WERI-Rb-1 (cell line): ENCODE results near the gene UGT3A1.
A peak's percentile ranks its signal among the peaks of the same experiment; 100 is the strongest.
"Not testable (repeated sequence)": the region's sequence is repeated elsewhere in the genome, so short reads cannot be mapped to it uniquely, and the experiment has no call there.

Experiments used
- DNase-seq: peaks from one replicate; pipeline ENCODE4 v3.0.0-alpha.2; 2020
- H3K27ac ChIP-seq: fragments of 250-450 bp; sonication (Bioruptor Pico); 2 replicates; pipeline ENCODE4 v1.5.1; 2020; ENCODE audit warnings: mild to moderate bottlenecking, moderate library complexity
- H3K27me3 ChIP-seq: fragments of 250-450 bp; sonication (Bioruptor Pico); 2 replicates; pipeline ENCODE4 v1.5.1; 2021; ENCODE audit warnings: mild to moderate bottlenecking, low read depth, moderate library complexity; ENCODE audit not compliant: insufficient read depth, severe bottlenecking
- H3K36me3 ChIP-seq: fragments of 250-450 bp; sonication (Bioruptor Pico); 2 replicates; pipeline ENCODE4 v1.5.1; 2020; ENCODE audit warnings: mild to moderate bottlenecking, moderate library complexity
- H3K4me3 ChIP-seq: 2 replicates; pipeline ENCODE4 v1.5.1; 2011; ENCODE audit warnings: low read depth, mild to moderate bottlenecking, control low read depth, low read length
- H3K9me3 ChIP-seq: fragments of 250-450 bp; sonication (Bioruptor Pico); 2 replicates; pipeline ENCODE4 v1.5.1; 2021; ENCODE audit warnings: mild to moderate bottlenecking, moderate library complexity; ENCODE audit not compliant: severe bottlenecking
- TF ChIP-seq, protein P1 (sequence below): IDR thresholded peaks from 2 replicates; pipeline ENCODE4 v1.5.1; 2011; ENCODE audit warnings: low read depth, mild to moderate bottlenecking, control low read depth, inconsistent platforms, low read length

UGT3A1 gene

DNA sequence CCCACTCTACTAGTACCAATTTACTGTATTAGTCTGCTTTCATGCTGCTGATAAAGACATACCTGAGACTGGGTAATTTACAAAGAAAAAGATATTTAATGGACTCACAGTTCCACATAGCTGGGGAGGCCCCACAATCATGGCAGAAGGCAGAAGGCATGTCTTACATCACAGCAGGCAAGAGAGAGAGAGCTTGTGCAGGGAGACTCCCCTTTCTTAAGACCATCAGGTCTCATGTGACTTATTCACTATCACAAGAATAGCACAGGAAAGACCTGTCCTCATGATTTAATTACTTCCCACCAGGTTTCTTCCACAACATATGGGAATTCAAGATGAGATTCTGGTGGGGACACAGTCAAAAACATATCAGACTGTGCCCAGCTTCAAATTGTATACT, 11.5 kb downstream of the UGT3A1 start:
- TF ChIP-seq, protein P1, sequence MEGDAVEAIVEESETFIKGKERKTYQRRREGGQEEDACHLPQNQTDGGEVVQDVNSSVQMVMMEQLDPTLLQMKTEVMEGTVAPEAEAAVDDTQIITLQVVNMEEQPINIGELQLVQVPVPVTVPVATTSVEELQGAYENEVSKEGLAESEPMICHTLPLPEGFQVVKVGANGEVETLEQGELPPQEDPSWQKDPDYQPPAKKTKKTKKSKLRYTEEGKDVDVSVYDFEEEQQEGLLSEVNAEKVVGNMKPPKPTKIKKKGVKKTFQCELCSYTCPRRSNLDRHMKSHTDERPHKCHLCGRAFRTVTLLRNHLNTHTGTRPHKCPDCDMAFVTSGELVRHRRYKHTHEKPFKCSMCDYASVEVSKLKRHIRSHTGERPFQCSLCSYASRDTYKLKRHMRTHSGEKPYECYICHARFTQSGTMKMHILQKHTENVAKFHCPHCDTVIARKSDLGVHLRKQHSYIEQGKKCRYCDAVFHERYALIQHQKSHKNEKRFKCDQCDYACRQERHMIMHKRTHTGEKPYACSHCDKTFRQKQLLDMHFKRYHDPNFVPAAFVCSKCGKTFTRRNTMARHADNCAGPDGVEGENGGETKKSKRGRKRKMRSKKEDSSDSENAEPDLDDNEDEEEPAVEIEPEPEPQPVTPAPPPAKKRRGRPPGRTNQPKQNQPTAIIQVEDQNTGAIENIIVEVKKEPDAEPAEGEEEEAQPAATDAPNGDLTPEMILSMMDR: no peak
- Histone ChIP-seq H3K27ac (no peak overlapping the region), H3K27me3 (no peaks in the 10 kb centered on the region), H3K4me3 (no peak overlapping the region), H3K36me3 (no peaks in the 10 kb centered on the region), H3K9me3 (peaks cover 12% of the 10 kb centered on the region)
- no peak for DNase-seq

DNA sequence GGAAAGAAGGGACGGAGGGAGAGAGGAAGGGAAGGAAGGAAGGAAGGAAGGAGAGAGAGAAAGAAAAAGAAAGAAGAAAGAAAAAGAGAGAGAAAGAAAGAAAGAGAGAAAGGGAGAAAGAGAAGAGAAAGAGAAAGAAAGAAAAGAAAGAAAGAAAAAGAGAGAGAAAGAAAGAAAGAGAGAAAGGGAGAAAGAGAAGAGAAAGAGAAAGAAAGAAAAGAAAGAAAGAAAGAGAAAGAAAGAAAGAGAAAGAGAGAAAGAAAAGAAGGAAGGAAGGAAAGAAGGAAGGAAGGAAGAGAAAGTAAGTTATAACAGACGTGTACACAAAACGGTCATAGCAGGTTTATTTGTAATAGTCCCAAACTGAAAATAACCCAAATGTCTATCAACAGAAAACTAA, 14.3 kb downstream of the UGT3A1 start:
- not testable (repeated sequence) for H3K27ac ChIP-seq, H3K4me3 ChIP-seq, H3K27me3 ChIP-seq, H3K9me3 ChIP-seq, H3K36me3 ChIP-seq, DNase-seq

DNA sequence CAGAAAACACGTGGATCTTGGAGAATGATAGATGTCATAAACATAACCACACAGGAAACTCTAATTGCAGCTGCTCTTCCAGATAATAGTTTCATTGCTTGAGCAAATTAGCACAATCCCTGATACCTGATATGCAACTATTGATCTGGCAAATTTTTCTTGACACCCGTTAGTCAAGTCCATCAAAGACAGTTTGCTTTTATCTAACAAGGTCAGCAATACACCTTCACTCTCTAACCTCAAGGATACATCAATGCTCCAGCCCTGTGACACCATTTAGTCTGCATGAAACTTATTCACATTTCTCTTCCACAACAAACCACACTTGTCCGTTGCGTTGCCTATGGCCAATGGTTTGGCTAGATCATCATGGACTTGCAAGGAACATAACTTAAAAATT, 16.6 kb downstream of the UGT3A1 start:
- Histone ChIP-seq H3K36me3 (no peaks in the 10 kb centered on the region), H3K4me3 (no peak overlapping the region), H3K27me3 (no peaks in the 10 kb centered on the region), H3K9me3 (peaks cover 3% of the 10 kb centered on the region), H3K27ac (no peak overlapping the region)
- no peak for DNase-seq
- TF ChIP-seq, protein P1: no peak

DNA sequence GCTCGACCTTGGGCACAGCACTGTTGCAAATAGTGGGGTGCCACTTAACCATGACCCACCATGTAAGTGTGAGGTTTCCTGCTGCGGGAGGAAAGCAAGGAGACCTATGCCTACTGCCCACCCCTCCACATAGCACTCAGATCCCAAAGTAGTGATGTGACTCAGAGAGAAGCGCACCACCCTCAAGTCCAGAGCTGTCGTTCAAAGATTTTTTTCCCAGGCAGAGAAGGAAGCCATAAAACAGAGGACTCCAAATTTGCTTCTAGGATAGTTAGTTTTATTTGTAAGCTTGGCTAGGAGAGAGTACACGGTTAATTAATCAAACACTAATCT, 19.3 kb downstream of the UGT3A1 start:
- H3K36me3 ChIP-seq: no peaks in the 10 kb centered on the region
- no peaks in the 10 kb centered on the region for H3K9me3 ChIP-seq
- H3K27me3 ChIP-seq: no peaks in the 10 kb centered on the region
- no peak overlapping the region for H3K27ac ChIP-seq
- DNase-seq: no peak
- TF ChIP-seq, protein P1: no peak
- H3K4me3 ChIP-seq: no peak overlapping the region

DNA sequence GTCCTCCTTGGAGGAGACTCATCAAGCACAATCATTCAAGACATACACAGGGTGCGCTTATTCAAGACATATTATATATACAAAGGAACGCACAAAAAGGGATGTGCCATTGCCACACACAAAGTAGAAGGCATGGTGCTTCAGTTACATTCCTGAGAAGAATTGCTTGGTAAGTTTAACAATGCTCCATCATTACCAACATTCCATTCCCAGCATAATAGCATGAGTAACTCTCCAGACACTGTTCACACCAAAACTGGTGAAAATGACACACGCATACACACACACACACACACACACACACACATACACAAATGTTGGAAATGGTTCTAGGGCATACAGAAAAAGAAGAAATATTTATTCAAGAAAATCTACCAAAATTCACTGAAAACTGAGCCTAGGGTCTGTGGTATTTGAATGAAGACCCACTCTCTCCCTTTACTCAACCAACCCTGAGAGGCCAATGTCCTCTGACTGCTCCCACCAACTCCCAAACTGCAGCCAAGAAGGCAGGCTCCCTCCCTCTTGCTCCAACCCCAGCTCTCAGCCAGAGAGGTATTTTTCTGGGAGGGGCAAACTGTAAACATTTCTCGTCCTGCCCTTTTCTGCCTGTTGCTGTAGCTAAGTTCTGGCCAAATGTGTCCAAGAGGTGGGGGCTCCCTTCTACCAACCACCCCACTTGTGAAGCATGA, 19.9 kb downstream of the UGT3A1 start:
- no peaks in the 10 kb centered on the region for H3K36me3 ChIP-seq
- no peak for DNase-seq
- TF ChIP-seq, protein P1: no peak
- no peak overlapping the region for H3K4me3 ChIP-seq
- H3K27me3 ChIP-seq: no peaks in the 10 kb centered on the region
- no peaks in the 10 kb centered on the region for H3K9me3 ChIP-seq
- no peak overlapping the region for H3K27ac ChIP-seq

DNA sequence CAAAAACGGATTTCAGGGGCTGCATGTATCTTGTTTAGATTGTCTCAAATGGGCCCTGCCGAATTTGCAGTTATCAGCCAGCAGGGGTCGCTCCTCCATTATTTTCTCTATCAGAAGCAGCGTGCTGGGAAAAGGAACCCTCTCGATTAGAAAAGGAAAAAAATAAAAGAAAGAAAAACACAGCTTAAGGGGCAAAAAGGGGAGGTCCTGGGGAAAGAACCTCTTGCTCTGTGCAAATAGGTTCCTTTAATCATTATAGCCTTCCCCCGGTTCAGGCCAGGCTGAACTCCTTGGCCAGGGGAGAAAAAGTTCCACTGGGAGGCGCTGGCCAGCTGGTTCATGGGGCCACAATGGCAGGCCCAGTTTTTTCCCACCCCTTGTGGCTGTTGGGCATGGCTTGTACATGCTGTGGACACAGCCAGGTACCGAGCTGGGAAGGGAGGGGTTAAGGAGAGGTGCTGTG, 27.8 kb downstream of the UGT3A1 start:
- H3K4me3 ChIP-seq: no peak overlapping the region
- peak; percentile 44 for DNase-seq
- peaks cover 9% of the 10 kb centered on the region for H3K9me3 ChIP-seq
- H3K36me3 ChIP-seq: no peaks in the 10 kb centered on the region; the same call in 1 of the 2 replicates
- no peak overlapping the region for H3K27ac ChIP-seq
- H3K27me3 ChIP-seq: no peaks in the 10 kb centered on the region
- TF ChIP-seq, protein P1: peak; percentile 30
